NCI-H345 (cell line): ENCODE results near the gene PHETA1.

Experiments used
- DNase-seq: peaks from one replicate; lab custom pipeline; 2025; lab: John Stamatoyannopoulos, UW

The PHETA1 gene

GRCh38 chr12:111368788-111369495 is at the start of gene PHETA1:
Gene PHETA1, minus strand, starts transcription at chr12:111369095. Its CDS starts 5,668 bp downstream, at chr12:111363427.
- peak; percentile 86 for DNase-seq

GRCh38 chr12:111418594-111418880 is 49.6 kb upstream of the PHETA1 start:
- no peak for DNase-seq

GRCh38 chr12:111417784-111418593 is 49.1 kb upstream of the PHETA1 start:
- DNase-seq: no peak

GRCh38 chr12:111417290-111417689 is 48.4 kb upstream of the PHETA1 start:
- DNase-seq: no peak

- no peak for DNase-seq
Observed at GRCh38 chr12:111414711-111415252, 45.9 kb upstream of the PHETA1 start.

GRCh38 chr12:111413442-111414086 is 44.7 kb upstream of the PHETA1 start:
- DNase-seq: no peak

GRCh38 chr12:111412830-111413441 is 44.0 kb upstream of the PHETA1 start:
- DNase-seq: no peak

- peak; percentile 94 for DNase-seq
Observed at GRCh38 chr12:111412007-111412829, 43.3 kb upstream of the PHETA1 start.

GRCh38 chr12:111411185-111411764 is 42.4 kb upstream of the PHETA1 start:
- no peak for DNase-seq

- DNase-seq: no peak
Observed at GRCh38 chr12:111410431-111411184, 41.7 kb upstream of the PHETA1 start.

GRCh38 chr12:111409780-111410430 is 41.0 kb upstream of the PHETA1 start:
- DNase-seq: no peak

GRCh38 chr12:111409403-111409779 is 40.5 kb upstream of the PHETA1 start:
- no peak for DNase-seq

GRCh38 chr12:111408686-111409402 is 39.9 kb upstream of the PHETA1 start:
- DNase-seq: no peak

- no peak for DNase-seq
Observed at GRCh38 chr12:111408116-111408440, 39.2 kb upstream of the PHETA1 start.

- no peak for DNase-seq
Observed at GRCh38 chr12:111407377-111408115, 38.7 kb upstream of the PHETA1 start.

- DNase-seq: no peak
Observed at GRCh38 chr12:111406474-111407376, 37.8 kb upstream of the PHETA1 start.

GRCh38 chr12:111405859-111406473 is 37.1 kb upstream of the PHETA1 start, which contains the start of gene SH2B3:
Gene SH2B3, plus strand, starts transcription at chr12:111405923. Its CDS starts 12,223 bp downstream, at chr12:111418146.
- peak; percentile 64 for DNase-seq
